ENCODE results near the gene SCGB1A1.
"Not testable (repeated sequence)": the region's sequence is repeated elsewhere in the genome, so short reads cannot be mapped to it uniquely, and the experiment has no call there.

The SCGB1A1 gene

DNA sequence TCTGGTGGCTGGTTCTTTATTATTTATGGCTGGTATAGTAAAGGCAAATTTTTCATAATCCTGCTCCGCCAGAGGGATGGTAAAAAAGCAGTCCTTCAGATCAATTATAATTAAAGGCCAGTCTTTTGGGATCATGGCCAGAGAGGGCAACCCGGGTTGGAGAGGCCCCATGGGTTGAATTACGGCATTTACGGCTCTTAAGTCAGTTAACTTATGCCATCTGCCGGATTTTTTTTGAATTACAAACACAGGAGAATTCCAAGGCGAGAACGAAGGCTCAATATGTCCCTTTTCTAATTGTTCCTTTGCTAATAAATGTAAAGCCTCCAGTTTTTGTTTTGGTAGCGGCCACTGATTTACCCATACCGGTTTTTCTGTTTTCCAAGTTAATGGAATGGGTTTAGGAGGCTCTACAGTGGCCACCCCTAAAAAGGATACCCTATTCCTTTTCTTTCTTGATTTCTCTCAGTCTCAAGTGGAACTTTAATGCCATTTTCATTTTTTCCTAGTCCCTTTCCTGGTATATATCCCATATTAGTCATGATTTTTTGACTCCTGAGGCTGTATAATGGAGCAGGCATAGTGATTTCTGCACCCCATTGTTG is 40.3 kb upstream of the SCGB1A1 start:
- H3K4me3 ChIP-seq (replicated peaks; ENCODE audit: low read depth, low read length); DNase-seq (ENCODE audit: extremely low read depth, insufficient read length); H3K36me3 ChIP-seq (ENCODE audit: control insufficient read depth, insufficient read depth, low read length); H3K27me3 ChIP-seq (replicated peaks; ENCODE audit: control insufficient read depth, insufficient read depth, low read length): not testable (repeated sequence)
- TF ChIP-seq, protein P1, sequence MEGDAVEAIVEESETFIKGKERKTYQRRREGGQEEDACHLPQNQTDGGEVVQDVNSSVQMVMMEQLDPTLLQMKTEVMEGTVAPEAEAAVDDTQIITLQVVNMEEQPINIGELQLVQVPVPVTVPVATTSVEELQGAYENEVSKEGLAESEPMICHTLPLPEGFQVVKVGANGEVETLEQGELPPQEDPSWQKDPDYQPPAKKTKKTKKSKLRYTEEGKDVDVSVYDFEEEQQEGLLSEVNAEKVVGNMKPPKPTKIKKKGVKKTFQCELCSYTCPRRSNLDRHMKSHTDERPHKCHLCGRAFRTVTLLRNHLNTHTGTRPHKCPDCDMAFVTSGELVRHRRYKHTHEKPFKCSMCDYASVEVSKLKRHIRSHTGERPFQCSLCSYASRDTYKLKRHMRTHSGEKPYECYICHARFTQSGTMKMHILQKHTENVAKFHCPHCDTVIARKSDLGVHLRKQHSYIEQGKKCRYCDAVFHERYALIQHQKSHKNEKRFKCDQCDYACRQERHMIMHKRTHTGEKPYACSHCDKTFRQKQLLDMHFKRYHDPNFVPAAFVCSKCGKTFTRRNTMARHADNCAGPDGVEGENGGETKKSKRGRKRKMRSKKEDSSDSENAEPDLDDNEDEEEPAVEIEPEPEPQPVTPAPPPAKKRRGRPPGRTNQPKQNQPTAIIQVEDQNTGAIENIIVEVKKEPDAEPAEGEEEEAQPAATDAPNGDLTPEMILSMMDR (IDR thresholded peaks at IDR 0.05; ENCODE audit: insufficient read depth, low read length, poor library complexity, severe bottlenecking) = peak; percentile 24

DNA sequence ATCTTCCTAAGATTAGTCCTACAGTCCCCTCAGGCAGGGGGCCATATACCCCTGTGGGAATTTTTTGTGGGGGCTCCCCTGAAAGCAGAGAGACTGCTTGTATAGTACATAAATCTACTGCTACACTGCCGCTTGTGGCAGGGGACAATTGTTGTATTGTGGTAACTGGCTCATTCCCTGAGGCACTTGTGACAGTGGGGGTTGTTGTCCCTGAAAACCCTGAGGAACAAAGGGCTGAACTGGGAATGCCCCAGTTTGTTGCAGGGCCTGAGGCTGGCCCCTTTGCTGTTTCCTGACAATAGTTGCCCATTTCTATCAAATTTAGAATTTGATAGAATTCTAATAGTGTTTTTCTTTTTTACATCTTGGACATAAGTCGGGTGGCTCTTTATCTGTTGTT is 39.2 kb upstream of the SCGB1A1 start:
- not testable (repeated sequence) for DNase-seq (ENCODE audit: extremely low read depth, insufficient read length); H3K36me3 ChIP-seq (ENCODE audit: control insufficient read depth, insufficient read depth, low read length); H3K27me3 ChIP-seq (replicated peaks; ENCODE audit: control insufficient read depth, insufficient read depth, low read length); H3K4me3 ChIP-seq (replicated peaks; ENCODE audit: low read depth, low read length)

DNA sequence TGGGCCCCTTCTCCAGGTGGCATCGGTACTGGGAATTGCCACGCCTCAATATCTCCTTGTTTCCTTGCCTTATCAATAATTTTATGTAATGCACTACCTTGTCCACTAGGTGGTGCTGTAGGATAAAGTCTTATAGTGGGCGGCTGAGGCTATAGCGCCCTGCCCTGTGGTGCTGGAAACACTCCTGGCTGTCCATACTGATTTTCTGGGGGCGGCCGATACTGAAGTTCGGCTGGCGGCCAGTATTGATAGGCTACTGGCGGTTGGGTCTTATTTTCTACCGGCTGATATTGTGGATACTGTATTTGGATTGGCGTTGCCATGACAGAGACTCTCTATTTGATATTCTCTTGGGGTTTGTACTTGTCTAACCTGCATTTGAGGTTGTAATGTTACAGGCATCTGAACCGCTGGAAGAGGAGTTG is 38.0 kb upstream of the SCGB1A1 start:
- DNase-seq (ENCODE audit: extremely low read depth, insufficient read length); H3K4me3 ChIP-seq (replicated peaks; ENCODE audit: low read depth, low read length); H3K27me3 ChIP-seq (replicated peaks; ENCODE audit: control insufficient read depth, insufficient read depth, low read length); H3K36me3 ChIP-seq (ENCODE audit: control insufficient read depth, insufficient read depth, low read length): not testable (repeated sequence)
- TF ChIP-seq, protein P1 (IDR thresholded peaks at IDR 0.05; ENCODE audit: insufficient read depth, low read length, poor library complexity, severe bottlenecking) = peak; percentile 68

DNA sequence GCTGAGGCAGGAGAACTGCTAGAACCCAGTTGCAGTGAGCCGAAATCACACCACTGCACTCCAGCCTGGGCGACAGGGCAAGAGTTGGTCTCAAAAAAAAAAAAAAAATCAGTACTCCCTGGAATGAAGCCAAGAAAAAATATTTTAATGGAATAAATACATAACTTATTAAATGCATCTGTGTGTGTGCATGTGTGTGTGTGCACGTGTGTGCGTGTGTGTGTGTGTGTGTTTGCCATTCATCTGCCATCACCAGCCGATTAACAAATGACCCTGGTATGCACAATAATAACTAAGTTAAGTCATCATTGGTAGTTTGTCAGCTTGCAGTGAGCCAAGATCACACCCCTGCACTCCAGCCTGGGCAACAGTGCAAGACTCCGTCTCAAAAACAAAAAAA is 35.0 kb upstream of the SCGB1A1 start:
- no peaks in the 10 kb centered on the region for H3K36me3 ChIP-seq (ENCODE audit: control insufficient read depth, insufficient read depth, low read length)
- no peak overlapping the region for H3K4me3 ChIP-seq (replicated peaks; ENCODE audit: low read depth, low read length)
- no peaks in the 10 kb centered on the region; the same call in 1 of the 2 replicates for H3K27me3 ChIP-seq (replicated peaks; ENCODE audit: control insufficient read depth, insufficient read depth, low read length)
- TF ChIP-seq, protein P1 (IDR thresholded peaks at IDR 0.05; ENCODE audit: insufficient read depth, low read length, poor library complexity, severe bottlenecking) = no peak
- no peak for DNase-seq (ENCODE audit: extremely low read depth, insufficient read length)

DNA sequence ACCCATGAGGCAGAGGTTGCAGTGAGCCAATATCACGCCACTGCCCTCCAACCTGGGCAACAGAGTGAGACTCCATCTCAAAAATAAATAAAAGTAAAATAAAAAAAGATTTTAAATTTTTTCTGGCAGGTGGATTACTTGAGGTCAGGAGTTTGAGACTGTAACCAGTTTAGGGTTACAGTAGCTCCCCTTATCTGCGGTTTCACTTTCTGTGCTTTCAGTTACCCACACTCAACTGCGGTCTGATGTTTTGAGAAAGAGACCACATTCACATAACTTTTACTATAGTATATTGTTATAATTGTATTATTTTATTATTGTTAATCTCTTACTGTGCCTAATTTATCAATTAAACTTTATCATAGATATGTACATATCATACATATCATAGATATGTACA is 32.8 kb upstream of the SCGB1A1 start:
- H3K27me3 ChIP-seq (replicated peaks; ENCODE audit: control insufficient read depth, insufficient read depth, low read length); H3K36me3 ChIP-seq (ENCODE audit: control insufficient read depth, insufficient read depth, low read length); DNase-seq (ENCODE audit: extremely low read depth, insufficient read length); H3K4me3 ChIP-seq (replicated peaks; ENCODE audit: low read depth, low read length): not testable (repeated sequence)

DNA sequence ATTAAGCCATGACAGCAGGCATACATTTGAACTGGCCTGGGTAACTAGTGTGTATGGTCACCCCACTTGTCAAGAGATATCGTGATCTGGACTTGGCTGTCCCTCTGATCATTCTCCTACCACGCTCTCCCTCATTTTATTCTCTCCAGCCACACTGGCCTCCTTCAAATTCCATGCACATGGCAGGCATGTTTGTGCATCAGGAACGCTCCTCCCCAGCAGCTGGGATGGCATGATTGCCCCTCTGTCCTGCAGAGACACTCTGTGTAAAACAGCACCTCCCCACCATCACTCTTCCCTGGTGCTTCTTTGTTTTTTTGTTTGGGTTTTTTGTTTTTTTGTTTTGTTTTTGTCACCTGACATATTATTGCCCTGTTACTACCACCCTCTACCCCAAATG is 31.5 kb upstream of the SCGB1A1 start:
- no peaks in the 10 kb centered on the region for H3K27me3 ChIP-seq (replicated peaks; ENCODE audit: control insufficient read depth, insufficient read depth, low read length)
- TF ChIP-seq, protein P1 (IDR thresholded peaks at IDR 0.05; ENCODE audit: insufficient read depth, low read length, poor library complexity, severe bottlenecking) = no peak
- H3K36me3 ChIP-seq (ENCODE audit: control insufficient read depth, insufficient read depth, low read length) = no peaks in the 10 kb centered on the region
- H3K4me3 ChIP-seq (replicated peaks; ENCODE audit: low read depth, low read length) = no peak overlapping the region
- DNase-seq (ENCODE audit: extremely low read depth, insufficient read length) = no peak

DNA sequence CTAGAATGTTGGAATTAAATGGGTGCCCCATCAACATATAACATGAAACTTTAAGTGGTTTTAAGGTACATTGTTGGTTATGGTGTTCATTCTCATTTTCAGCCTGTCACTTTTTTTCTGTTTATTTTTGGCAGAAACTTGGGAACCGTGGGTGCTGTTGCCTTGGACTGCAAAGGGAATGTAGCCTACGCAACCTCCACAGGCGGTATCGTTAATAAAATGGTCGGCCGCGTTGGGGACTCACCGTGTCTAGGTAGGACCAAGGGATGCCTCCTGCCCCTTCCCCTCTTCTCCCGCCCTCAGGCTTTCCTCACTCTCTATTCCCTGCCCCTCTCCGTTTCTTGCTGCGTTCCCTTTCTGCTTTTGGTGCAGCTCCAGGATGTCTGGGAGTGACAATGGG is 29.8 kb upstream of the SCGB1A1 start:
- H3K27me3 ChIP-seq (replicated peaks; ENCODE audit: control insufficient read depth, insufficient read depth, low read length) = no peaks in the 10 kb centered on the region
- no peaks in the 10 kb centered on the region for H3K36me3 ChIP-seq (ENCODE audit: control insufficient read depth, insufficient read depth, low read length)
- H3K4me3 ChIP-seq (replicated peaks; ENCODE audit: low read depth, low read length) = no peak overlapping the region
- TF ChIP-seq, protein P1 (IDR thresholded peaks at IDR 0.05; ENCODE audit: insufficient read depth, low read length, poor library complexity, severe bottlenecking) = no peak
- no peak for DNase-seq (ENCODE audit: extremely low read depth, insufficient read length)

Data from GM06990 (cell line).